Measurements from ENCODE around the gene PCDHGB3. TPM values are rescaled to one million over a fixed set of nuclear protein-coding genes. Genes with fewer than 3 reads are reported as not detected.
A peak's percentile ranks its signal among the peaks of the same experiment; 100 is the strongest.
"Not testable (repeated sequence)": the region's sequence is repeated elsewhere in the genome, so short reads cannot be mapped to it uniquely, and the experiment has no call there.

Gene PCDHGB3
- total RNA-seq, 6 donors from 2014 or later: 1.2 to 6.3 (median 2.3) TPM

DNA sequence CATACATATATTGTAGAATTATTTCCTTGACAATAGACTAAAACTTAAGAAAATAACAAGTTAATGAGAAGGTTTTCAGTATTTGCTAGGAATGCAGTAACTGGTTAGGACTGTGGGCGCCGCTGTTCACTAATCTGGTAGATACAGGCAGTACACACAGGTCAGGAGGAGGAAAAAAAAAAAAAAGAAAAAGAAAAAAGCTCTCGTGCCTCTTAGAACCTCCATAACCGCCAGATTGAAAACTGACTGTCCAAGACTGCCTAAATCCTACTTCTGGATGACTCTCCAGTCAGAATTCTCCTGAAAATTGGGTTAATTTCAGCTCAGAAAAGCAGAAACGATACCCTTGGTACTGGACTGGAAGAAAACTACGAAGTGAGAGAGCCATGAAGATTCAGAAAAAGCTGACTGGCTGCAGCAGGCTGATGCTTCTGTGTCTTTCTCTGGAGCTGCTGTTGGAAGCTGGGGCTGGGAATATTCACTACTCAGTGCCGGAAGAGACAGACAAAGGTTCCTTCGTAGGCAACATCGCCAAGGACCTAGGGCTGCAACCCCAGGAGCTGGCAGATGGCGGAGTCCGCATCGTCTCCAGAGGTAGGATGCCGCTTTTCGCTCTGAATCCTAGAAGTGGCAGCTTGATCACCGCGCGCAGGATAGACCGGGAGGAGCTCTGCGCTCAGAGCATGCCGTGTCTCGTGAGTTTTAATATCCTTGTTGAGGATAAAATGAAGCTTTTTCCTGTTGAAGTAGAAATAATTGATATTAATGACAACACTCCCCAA lies 39.6 kb upstream of the PCDHGB3 start, which contains the start of gene PCDHGA1:
PCDHGA1 (plus strand) TSS at position 216 of the 782 bp plus-strand sequence.
- DNase-seq (no peak), ATAC-seq (ENCODE audit: low FRiP score in 2 of 2) (no peak)
- H3K4me1 ChIP-seq: no peaks in the 10 kb centered on the region
- no peaks in the 10 kb centered on the region for H3K27me3 ChIP-seq
- peaks cover 48 to 85% (median 64%) of the 10 kb centered on the region in 4 donors for H3K9me3 ChIP-seq
- H3K36me3 ChIP-seq: no peaks in the 10 kb centered on the region
- H3K27ac ChIP-seq: no peak within 1 kb of the TSS
- H3K4me3 ChIP-seq: no peak within 1 kb of the TSS
- WGBS, 2 donors: 25 to 29% methylated on average over 21 of the region's 21 CpGs
- TF ChIP-seq POLR2A (IDR thresholded peaks at IDR 0.05): no peak
- TF ChIP-seq, protein P1, sequence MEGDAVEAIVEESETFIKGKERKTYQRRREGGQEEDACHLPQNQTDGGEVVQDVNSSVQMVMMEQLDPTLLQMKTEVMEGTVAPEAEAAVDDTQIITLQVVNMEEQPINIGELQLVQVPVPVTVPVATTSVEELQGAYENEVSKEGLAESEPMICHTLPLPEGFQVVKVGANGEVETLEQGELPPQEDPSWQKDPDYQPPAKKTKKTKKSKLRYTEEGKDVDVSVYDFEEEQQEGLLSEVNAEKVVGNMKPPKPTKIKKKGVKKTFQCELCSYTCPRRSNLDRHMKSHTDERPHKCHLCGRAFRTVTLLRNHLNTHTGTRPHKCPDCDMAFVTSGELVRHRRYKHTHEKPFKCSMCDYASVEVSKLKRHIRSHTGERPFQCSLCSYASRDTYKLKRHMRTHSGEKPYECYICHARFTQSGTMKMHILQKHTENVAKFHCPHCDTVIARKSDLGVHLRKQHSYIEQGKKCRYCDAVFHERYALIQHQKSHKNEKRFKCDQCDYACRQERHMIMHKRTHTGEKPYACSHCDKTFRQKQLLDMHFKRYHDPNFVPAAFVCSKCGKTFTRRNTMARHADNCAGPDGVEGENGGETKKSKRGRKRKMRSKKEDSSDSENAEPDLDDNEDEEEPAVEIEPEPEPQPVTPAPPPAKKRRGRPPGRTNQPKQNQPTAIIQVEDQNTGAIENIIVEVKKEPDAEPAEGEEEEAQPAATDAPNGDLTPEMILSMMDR (IDR thresholded peaks at IDR 0.05): no peak
- no peak for TF ChIP-seq POLR2AphosphoS5 (IDR thresholded peaks at IDR 0.05)
- TF ChIP-seq EP300 (IDR thresholded peaks at IDR 0.05): no peak

DNA sequence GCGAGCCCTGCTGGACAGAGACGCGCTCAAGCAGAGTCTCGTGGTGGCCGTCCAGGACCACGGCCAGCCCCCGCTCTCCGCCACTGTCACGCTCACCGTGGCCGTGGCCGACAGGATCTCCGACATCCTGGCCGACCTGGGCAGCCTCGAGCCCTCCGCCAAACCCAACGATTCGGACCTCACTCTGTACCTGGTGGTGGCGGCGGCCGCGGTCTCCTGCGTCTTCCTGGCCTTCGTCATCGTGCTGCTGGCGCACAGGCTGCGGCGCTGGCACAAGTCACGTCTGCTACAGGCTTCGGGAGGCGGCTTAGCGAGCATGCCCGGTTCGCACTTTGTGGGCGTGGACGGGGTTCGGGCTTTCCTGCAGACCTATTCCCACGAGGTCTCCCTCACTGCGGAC lies 37.5 kb upstream of the PCDHGB3 start:
- H3K36me3 ChIP-seq; ATAC-seq (ENCODE audit: low FRiP score in 2 of 2); H3K4me3 ChIP-seq; H3K27ac ChIP-seq; H3K4me1 ChIP-seq; H3K27me3 ChIP-seq: not testable (repeated sequence)
- WGBS, 2 donors: 33 to 43% methylated on average over 14 to 21 of the region's 39 CpGs
- peaks cover 54 to 70% (median 55%) of the 10 kb centered on the region in 4 donors for H3K9me3 ChIP-seq
- peak in 1 of 2 donors; percentile 81 for DNase-seq

DNA sequence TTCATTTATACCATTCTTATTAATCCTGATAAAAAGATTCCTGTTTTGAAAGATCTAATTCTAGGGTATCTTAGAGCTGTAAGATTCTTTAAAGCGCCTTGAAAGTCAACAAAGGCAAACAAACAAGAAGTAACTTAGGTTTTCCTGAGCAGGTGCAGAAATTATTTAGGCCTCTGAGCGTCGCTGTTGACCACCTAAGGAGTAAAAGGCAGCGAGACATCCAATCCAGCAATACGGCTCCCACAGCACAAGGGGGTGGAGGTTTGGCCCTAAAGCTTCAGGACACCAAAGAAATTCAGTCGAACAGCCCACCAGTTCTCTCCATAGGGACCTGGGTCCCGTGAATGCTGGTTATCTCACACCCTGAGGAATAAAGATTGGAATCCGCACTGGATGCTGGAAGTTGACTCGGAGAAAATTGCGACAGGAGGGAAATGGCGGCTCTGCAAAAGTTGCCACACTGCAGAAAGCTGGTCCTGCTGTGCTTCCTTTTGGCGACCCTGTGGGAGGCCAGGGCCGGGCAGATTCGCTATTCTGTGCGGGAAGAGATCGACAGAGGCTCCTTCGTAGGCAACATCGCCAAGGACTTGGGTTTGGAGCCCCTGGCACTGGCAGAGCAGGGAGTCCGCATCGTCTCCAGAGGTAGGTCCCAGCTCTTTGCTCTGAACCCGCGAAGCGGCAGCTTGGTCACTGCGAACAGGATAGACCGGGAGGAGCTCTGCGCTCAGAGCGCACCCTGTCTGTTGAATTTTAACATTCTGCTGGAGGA lies 31.3 kb upstream of the PCDHGB3 start, which contains the start of gene PCDHGA2:
PCDHGA2 (plus strand) TSS at position 223 of the 769 bp plus-strand sequence.
- ATAC-seq (ENCODE audit: low FRiP score in 2 of 2): peak in 1 of 2 donors; percentile 16
- no peaks in the 10 kb centered on the region for H3K4me1 ChIP-seq
- 8 to 20% methylated on average over 14 to 23 of the region's 27 CpGs for WGBS, 2 donors
- H3K27ac ChIP-seq: no peak within 1 kb of the TSS
- TF ChIP-seq POLR2A (IDR thresholded peaks at IDR 0.05): no peak
- TF ChIP-seq, protein P1 (IDR thresholded peaks at IDR 0.05): peak in 2 of 6 experiments; percentile 13 to 18
- DNase-seq: peak in 1 of 2 donors; percentile 19
- H3K36me3 ChIP-seq: no peaks in the 10 kb centered on the region
- no peaks in the 10 kb centered on the region for H3K27me3 ChIP-seq
- peak within 1 kb of the TSS in 2 of 4 donors; percentile 5 to 26 for H3K4me3 ChIP-seq
- H3K9me3 ChIP-seq: peaks cover 42 to 68% (median 52%) of the 10 kb centered on the region in 4 donors

DNA sequence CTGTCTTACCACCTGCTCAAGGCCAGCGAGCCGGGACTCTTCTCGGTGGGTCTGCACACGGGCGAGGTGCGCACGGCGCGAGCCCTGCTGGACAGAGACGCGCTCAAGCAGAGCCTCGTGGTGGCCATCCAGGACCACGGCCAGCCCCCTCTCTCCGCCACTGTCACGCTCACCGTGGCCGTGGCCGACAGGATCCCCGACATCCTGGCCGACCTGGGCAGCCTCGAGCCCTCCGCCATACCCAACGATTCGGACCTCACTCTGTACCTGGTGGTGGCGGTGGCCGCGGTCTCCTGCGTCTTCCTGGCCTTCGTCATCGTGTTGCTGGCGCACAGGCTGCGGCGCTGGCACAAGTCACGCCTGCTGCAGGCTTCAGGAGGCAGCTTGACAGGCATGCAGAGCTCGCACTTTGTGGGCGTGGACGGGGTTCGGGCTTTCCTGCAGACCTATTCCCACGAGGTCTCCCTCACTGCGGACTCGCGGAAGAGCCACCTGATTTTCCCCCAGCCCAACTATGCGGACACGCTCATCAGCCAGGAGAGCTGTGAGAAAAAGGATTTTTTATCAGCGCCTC lies 29.2 kb upstream of the PCDHGB3 start:
- H3K27ac ChIP-seq; H3K27me3 ChIP-seq; H3K36me3 ChIP-seq; H3K4me1 ChIP-seq; ATAC-seq (ENCODE audit: low FRiP score in 2 of 2); H3K4me3 ChIP-seq: not testable (repeated sequence)
- peak in 1 of 2 donors; percentile 72 for DNase-seq
- H3K9me3 ChIP-seq: peaks cover 34 to 78% (median 60%) of the 10 kb centered on the region in 4 donors
- WGBS, 2 donors: 39 to 80% methylated on average over 7 to 22 of the region's 45 CpGs

DNA sequence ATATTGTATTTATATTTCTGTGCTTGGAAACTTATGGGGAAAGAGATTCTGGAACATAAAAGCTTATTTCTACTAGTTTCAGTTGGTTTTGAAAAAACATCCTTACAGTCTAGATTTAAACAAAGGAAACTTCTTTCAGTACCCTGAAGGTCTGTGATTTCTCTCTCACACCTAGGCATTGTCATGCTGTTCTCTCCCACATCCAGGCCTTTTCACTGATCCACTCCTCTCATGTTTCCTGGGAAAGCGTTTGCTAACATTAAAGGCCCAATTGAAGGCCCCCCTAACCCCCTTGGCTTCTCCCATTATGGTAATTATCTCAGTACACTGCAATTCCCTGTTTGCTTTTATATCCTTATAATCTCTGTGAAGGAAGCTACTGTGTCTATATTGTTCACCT lies 27.3 kb upstream of the PCDHGB3 start:
- H3K9me3 ChIP-seq: peaks cover 32 to 84% (median 59%) of the 10 kb centered on the region in 4 donors
- H3K27me3 ChIP-seq: no peaks in the 10 kb centered on the region
- TF ChIP-seq EP300 (IDR thresholded peaks at IDR 0.05) (no peak), POLR2A (IDR thresholded peaks at IDR 0.05) (no peak), POLR2AphosphoS5 (IDR thresholded peaks at IDR 0.05) (no peak)
- TF ChIP-seq, protein P1 (IDR thresholded peaks at IDR 0.05): no peak
- ATAC-seq (ENCODE audit: low FRiP score in 2 of 2) (no peak), DNase-seq (no peak)
- H3K4me3 ChIP-seq: no peak overlapping the region
- no peaks in the 10 kb centered on the region for H3K36me3 ChIP-seq
- H3K4me1 ChIP-seq: no peaks in the 10 kb centered on the region
- WGBS, 2 donors: 10 to 24% methylated on average over 1 of the region's 1 CpG
- H3K27ac ChIP-seq: no peak overlapping the region
